ENCODE data around the gene PNMA8C.
"Not testable (repeated sequence)": the region's sequence is repeated elsewhere in the genome, so short reads cannot be mapped to it uniquely, and the experiment has no call there.

DNA sequence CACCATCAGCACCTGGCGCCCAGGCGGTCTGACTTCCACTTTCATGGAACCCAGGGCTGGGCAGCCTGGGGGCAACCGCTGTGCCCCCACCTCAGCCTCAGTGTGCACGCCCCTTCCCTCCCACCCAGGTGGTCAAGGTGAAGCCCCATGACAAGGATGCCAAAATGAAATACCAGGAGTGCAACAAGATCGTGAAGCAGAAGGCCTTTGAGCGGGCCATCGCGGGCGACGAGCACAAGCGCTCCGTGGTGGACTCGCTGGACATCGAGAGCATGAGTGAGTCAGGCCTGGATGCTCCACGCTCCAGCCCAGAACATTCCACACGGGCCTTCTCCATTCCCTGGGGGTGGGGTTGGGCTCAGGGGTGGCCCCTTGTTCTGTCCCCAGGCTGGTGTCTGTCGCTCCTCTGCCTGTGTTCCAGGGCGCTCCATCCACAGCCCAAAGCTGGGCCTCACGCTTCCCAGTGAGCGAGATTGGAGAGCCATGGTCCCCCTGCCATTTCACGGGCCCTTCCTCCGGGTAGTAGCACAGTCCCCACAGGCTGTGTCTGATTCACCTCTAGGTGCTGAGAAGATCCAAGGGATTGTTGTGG lies 53.2 kb downstream of the PNMA8C start:
- TF ChIP-seq, protein P1, sequence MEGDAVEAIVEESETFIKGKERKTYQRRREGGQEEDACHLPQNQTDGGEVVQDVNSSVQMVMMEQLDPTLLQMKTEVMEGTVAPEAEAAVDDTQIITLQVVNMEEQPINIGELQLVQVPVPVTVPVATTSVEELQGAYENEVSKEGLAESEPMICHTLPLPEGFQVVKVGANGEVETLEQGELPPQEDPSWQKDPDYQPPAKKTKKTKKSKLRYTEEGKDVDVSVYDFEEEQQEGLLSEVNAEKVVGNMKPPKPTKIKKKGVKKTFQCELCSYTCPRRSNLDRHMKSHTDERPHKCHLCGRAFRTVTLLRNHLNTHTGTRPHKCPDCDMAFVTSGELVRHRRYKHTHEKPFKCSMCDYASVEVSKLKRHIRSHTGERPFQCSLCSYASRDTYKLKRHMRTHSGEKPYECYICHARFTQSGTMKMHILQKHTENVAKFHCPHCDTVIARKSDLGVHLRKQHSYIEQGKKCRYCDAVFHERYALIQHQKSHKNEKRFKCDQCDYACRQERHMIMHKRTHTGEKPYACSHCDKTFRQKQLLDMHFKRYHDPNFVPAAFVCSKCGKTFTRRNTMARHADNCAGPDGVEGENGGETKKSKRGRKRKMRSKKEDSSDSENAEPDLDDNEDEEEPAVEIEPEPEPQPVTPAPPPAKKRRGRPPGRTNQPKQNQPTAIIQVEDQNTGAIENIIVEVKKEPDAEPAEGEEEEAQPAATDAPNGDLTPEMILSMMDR (optimal IDR thresholded peaks at IDR 0.05 in 1 of 3, IDR thresholded peaks at IDR 0.05 in 1 of 3, conservative IDR thresholded peaks at IDR 0.05 in 1 of 3; ENCODE audit: extremely low read depth in 1 of 3, insufficient read depth in 2 of 3, low read length in 3 of 3), result not testable (repeated sequence)
- TF ChIP-seq EZH2 (IDR thresholded peaks at IDR 0.05; ENCODE audit: low read length), result not testable (repeated sequence)
